RWPE2 (cell line): ENCODE data around the gene LRIT2.

Source experiments
- ATAC-seq: fragments of 200-7000 bp; cut with Tn5 transposase; 3 replicates; pipeline ENCODE4 v1.9.1; 2021; ENCODE audit warnings: low read depth
- DNase-seq: peaks from one replicate; pipeline ENCODE4 v3.0.0-alpha.2; 2020; ENCODE audit warnings: low spot score
- H3K27ac ChIP-seq: fragments of 450-650 bp; 2 replicates; pipeline ENCODE4 v1.5.1; 2017; ENCODE audit warnings: mild to moderate bottlenecking; ENCODE audit not compliant: poor library complexity, severe bottlenecking
- H3K27me3 ChIP-seq: fragments of 250-450 bp; sonication (Bioruptor Pico); 2 replicates; pipeline ENCODE4 v1.5.1; 2021; ENCODE audit warnings: mild to moderate bottlenecking, moderate library complexity; ENCODE audit not compliant: insufficient read depth, poor library complexity, severe bottlenecking
- H3K36me3 ChIP-seq: fragments of 250-450 bp; sonication (Bioruptor Pico); 2 replicates; pipeline ENCODE4 v1.5.1; 2020; ENCODE audit warnings: low read depth, mild to moderate bottlenecking, moderate library complexity
- H3K4me1 ChIP-seq: fragments of 250-450 bp; sonication (Bioruptor Pico); 2 replicates; pipeline ENCODE4 v1.5.1; 2021; ENCODE audit warnings: mild to moderate bottlenecking, moderate library complexity; ENCODE audit not compliant: insufficient read depth, poor library complexity, severe bottlenecking
- H3K4me3 ChIP-seq: fragments of 250-450 bp; sonication (Bioruptor Pico); 2 replicates; pipeline ENCODE4 v1.5.1; 2021; ENCODE audit warnings: mild to moderate bottlenecking, moderate library complexity; ENCODE audit not compliant: severe bottlenecking
- H3K9me3 ChIP-seq: fragments of 250-450 bp; sonication (Bioruptor Pico); 2 replicates; pipeline ENCODE4 v1.5.1; 2021; ENCODE audit warnings: mild to moderate bottlenecking, moderate library complexity; ENCODE audit not compliant: severe bottlenecking
- CTCF ChIP-seq: fragments of 450-650 bp; IDR thresholded peaks from one replicate; pipeline ENCODE4 v1.5.1; 2017; ENCODE audit warnings: mild to moderate bottlenecking, moderate library complexity; ENCODE audit not compliant: poor library complexity, severe bottlenecking

LRIT2 gene

DNA sequence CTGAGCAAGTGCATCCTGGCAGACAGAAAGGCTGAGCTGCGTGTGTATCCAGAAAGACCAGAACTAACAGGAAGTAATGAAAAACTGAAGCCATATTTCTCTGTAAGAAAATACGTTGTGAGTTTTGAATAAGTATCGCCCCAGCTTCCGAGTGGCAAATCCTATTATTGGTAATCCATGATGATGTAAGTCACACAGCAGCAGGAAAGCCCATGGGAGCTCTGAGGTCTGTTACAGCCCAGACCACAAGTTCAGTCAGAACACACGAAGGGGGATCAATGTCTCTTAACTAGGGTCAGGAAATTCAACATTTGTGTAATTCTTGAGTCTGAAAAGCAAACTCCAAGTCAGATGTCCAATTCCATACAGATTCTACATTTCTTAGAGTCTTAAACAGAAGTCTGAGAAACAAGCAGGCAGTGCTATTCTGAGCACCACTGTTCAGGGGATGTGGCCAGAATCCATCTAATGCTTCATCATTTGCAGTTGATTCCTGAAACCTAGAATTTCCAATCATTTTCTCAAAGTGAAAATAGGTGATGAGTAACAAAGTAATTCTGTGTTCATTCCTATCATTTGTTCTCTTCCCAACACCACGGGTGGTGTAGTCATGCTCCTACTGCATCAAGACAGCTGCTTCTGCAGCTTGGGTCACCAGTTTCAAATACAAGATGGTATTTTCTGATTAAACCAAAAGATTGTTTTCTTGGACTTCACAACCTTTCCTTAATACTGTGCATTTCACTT lies at the start of gene LRIT2:
TSS of gene LRIT2 (minus strand) at position 118 of the 747 bp plus-strand sequence. CDS start at position 94, 24 bp downstream.
- no peaks in the 10 kb centered on the region for H3K9me3 ChIP-seq
- ATAC-seq (no peak), DNase-seq (no peak)
- no peaks in the 10 kb centered on the region for H3K4me1 ChIP-seq
- no peak for TF ChIP-seq CTCF
- no peak within 1 kb of the TSS for H3K4me3 ChIP-seq
- H3K36me3 ChIP-seq: no peaks in the 10 kb centered on the region
- H3K27ac ChIP-seq: no peak within 1 kb of the TSS
- H3K27me3 ChIP-seq: no peaks in the 10 kb centered on the region

- H3K9me3 ChIP-seq: no peaks in the 10 kb centered on the region
- ATAC-seq (no peak), DNase-seq (no peak)
Measured at GRCh38 chr10:84270708-84271107, 45.4 kb upstream of the LRIT2 start.

DNA sequence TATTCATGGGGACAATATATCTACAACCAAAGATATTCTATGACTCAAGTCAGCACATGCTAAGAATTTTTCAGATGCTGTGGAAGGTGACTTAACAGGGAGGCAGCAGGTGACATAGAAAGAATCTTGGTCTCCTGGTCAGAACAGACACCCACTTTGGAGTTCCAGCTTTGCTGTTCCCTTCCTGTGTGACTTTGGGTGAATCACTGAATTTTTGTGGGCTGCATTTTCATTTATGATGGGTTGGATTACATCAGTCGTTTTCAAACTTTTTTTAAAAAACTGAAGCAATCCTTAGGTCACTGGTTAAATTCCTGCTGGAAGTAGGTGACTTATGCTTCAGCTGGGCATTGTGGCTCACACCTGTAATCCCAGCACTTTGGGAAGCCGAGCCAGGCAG lies 44.4 kb upstream of the LRIT2 start:
- peak; percentile 80 for ATAC-seq
- no peaks in the 10 kb centered on the region for H3K36me3 ChIP-seq
- no peak for DNase-seq
- no peaks in the 10 kb centered on the region for H3K27me3 ChIP-seq
- peaks cover 11% of the 10 kb centered on the region for H3K4me1 ChIP-seq
- no peak overlapping the region for H3K27ac ChIP-seq
- H3K4me3 ChIP-seq: no peak overlapping the region
- no peak for TF ChIP-seq CTCF
- H3K9me3 ChIP-seq: no peaks in the 10 kb centered on the region

More at GRCh38 chr10:84270708-84271107, 45.4 kb upstream of the LRIT2 start:
- Histone ChIP-seq H3K36me3 (no peaks in the 10 kb centered on the region), H3K27ac (no peak overlapping the region), H3K4me1 (peaks cover 11% of the 10 kb centered on the region), H3K27me3 (no peaks in the 10 kb centered on the region), H3K4me3 (no peak overlapping the region)
- no peak for TF ChIP-seq CTCF

GRCh38 chr10:84269162-84269561 lies 43.8 kb upstream of the LRIT2 start:
- no peak for DNase-seq
- Histone ChIP-seq H3K27ac (no peak overlapping the region), H3K4me3 (no peak overlapping the region), H3K4me1 (peaks cover 11% of the 10 kb centered on the region), H3K36me3 (no peaks in the 10 kb centered on the region), H3K9me3 (no peaks in the 10 kb centered on the region), H3K27me3 (peaks cover 2% of the 10 kb centered on the region)
- no peak for ATAC-seq
- no peak for TF ChIP-seq CTCF

DNA sequence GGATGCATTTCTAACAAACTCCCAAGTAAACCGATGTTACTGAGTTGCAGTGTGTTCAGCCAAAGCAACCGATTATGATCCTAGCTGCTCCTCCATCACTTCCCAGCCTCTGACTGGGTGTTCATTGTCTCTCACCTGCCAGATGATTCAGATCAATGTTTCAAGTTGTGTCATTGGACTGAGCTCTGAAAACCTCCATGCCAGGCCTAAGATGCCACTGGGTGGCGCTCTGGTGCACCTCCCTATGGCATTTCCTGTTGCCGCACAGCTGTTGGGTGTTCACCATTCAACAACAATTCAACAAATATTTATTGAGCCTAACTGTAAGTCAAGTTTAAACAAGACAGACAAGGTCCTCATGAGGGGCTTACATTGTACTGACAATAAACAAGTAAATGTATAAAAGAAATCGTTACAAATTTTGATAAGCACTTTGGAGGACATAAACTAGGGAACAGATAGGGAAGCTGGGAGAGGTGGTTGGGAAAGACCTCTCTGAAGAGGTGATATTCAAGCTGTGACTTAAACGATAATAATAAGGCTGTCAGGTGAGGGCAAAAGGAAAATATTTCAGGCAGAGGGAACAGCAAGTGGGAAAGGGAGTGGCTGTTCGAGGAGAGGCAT lies 42.3 kb upstream of the LRIT2 start:
- Histone ChIP-seq H3K4me1 (peaks cover 11% of the 10 kb centered on the region), H3K27ac (no peak overlapping the region), H3K4me3 (no peak overlapping the region), H3K27me3 (peaks cover 3% of the 10 kb centered on the region), H3K36me3 (no peaks in the 10 kb centered on the region), H3K9me3 (no peaks in the 10 kb centered on the region)
- peak; percentile 3 for TF ChIP-seq CTCF
- ATAC-seq (no peak), DNase-seq (no peak)
